GM12872 (cell line): ENCODE results near the gene ZNF292.

Experiments used
- CTCF ChIP-seq: IDR thresholded peaks from 3 replicates; pipeline ENCODE4 v1.5.1; 2011; ENCODE audit warnings: low read depth, mild to moderate bottlenecking, low read length, moderate library complexity; ENCODE audit not compliant: insufficient read depth

The ZNF292 gene

DNA sequence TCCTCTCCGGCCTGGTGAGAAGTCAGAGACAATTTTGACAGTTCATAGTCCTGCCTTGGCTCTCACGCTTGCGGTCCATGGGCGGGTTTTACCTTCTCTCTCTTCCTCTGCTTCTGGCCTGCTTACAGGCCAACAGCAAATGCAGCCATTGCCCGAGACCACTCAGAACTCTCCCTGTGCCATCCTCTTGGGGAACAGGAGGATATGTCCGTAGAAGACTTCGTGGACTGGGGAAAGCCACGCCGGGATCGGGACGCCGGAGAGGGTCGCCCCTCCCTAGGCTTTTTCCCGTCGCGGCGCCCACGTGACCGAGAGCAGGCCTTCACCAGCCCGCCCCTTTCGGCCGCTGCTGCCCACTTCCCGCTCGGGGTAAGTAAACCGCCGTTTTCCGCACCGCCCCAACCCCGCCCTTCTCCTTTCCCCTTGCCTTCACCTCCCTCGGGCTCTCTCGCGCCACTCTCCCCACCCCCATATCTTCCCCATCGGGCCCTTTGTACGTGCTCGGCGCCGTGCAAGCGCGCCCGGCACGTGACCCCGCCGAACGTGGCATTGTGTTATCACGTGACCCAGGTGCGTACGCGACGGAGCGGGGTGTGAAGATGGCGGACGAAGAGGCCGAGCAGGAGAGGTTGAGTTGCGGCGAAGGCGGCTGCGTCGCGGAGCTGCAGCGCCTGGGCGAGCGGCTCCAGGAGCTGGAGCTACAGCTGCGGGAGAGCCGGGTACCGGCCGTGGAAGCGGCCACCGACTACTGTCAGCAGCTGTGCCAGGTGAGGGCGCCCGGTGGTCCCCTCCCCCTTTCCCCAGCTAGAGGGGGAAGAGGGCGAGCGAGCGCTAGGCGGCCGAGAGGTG, at the start of gene ZNF292:
Gene ZNF292 (plus strand): TSS at position 573 of the 849 bp plus-strand sequence. CDS start 27 bp downstream, at position 600.
- TF ChIP-seq CTCF, result no peak

DNA sequence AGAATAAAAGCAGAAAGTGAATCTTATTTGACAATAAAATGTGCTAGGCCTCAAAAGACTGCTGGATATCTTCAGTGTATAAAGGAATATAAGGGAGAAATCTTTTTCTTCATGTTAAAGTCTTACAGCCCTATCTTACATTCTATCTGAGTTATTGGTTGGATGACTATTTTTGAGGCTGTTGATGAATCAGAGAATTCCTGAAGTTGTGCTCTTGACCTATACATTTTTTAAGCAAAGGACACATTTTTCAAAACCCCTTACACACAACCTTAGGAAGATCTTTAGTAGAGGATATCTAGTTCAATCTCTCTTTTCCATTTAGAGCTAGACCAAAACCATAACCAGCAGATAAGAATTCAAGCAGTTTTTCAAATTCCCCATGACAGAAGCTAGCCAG, 49.5 kb upstream of the ZNF292 start:
- no peak for TF ChIP-seq CTCF

GRCh38 chr6:87110636-87111035, 44.7 kb upstream of the ZNF292 start:
- no peak for TF ChIP-seq CTCF

- TF ChIP-seq CTCF, result no peak
Measured at GRCh38 chr6:87115402-87116135, 39.8 kb upstream of the ZNF292 start.

DNA sequence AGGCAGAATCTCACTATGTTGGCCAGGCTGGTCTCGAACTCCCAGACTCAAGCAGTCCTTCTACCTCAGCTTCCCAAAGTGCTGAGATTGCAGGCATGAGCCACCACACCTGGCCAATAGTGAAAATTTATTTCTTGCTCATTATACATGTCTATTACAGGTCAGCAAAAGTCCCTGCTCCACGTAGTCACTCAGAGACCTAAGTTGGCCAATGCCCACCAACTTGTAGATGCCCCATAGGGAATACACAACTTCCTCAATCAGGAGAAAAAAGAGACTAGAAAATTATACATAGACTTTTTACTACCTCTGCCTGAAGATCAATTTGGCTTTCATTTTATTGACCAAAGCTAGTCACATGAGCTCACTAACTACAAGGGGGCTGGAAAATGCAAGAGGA, 38.4 kb upstream of the ZNF292 start:
- TF ChIP-seq CTCF, result no peak

DNA sequence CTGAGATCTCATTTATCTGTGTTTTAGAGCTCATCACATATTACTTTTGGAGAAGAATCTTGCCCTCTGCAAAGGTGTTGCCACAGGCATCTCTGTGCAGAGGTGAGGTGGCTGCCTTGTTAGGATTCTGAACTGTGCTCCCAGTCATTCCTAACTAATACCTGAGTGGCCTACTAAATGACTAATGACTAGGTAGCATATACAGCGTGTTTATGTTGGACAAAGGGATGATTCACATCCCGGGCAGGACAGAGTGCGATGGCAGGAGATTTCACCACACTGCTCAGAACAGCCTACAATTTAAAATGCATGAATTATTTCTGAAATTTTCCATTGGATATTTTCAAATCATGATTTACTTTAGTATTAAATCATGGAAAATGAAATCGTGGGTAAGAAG, 37.3 kb upstream of the ZNF292 start:
- no peak for TF ChIP-seq CTCF

DNA sequence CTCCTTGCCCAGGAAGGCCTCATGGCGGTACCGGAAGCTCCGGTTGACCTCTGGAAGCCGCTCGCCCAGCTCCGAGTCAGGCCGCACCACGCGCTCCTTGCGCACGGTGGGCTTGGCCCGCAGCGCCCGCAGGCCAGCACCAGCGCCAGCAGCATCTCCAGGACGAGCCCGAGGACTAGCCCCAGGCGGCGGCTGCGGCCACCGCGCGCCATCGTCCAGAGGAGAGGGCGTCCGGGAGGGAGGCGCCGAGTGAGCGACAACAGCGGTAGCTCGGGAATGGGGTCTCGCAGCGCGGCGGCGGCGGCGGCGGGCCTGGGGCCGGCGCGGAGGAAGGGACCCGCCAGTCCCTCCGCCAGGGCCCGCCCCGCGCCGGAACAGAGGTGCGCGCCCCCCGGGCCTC, 32.9 kb upstream of the ZNF292 start:
- no peak for TF ChIP-seq CTCF
